ENCODE results near the gene TRH.

The TRH gene

DNA sequence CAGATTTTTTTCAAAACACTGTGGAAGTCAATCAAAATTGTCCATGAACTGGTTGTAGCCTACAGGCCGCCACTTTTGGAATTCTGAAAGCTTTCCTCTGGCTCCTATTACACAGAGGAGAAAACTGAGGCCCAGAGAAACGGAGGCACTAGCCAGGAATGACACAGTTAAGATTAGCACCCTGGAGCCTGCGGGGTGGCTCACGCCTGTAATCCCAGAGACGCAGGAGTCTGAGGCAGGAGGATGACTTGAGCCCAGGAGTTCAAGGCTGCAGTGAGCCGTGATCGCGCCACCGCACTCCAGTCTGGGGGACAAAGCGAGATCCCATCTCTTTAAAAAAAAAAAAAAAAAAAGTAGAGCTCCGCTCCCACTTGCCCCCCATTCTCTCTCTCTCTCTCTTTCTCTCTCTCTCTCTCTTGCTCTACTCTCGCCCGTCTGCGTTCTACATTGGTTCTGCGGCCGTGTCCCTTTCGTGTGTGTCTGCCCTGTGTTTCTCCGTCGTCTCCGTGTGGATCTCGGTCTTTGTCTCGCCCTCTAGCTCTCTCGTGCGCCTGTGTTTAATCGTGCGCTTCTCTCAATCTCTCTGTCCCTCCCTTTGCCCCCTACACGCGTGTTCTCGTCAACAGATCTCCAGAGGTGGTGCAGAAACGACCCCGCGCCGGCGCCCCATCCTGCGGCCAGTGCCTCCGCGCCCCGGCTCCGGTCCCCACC lies 512 bp upstream of the TRH start:
- TF ChIP-seq, protein P1, sequence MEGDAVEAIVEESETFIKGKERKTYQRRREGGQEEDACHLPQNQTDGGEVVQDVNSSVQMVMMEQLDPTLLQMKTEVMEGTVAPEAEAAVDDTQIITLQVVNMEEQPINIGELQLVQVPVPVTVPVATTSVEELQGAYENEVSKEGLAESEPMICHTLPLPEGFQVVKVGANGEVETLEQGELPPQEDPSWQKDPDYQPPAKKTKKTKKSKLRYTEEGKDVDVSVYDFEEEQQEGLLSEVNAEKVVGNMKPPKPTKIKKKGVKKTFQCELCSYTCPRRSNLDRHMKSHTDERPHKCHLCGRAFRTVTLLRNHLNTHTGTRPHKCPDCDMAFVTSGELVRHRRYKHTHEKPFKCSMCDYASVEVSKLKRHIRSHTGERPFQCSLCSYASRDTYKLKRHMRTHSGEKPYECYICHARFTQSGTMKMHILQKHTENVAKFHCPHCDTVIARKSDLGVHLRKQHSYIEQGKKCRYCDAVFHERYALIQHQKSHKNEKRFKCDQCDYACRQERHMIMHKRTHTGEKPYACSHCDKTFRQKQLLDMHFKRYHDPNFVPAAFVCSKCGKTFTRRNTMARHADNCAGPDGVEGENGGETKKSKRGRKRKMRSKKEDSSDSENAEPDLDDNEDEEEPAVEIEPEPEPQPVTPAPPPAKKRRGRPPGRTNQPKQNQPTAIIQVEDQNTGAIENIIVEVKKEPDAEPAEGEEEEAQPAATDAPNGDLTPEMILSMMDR (IDR thresholded peaks at IDR 0.05; ENCODE audit: insufficient read depth, low read depth, low read length, missing control alignments), result no peak
- no peak overlapping the region for H3K4me3 ChIP-seq (ENCODE audit: low read length)
- no peak for DNase-seq (ENCODE audit: low read depth)

DNA sequence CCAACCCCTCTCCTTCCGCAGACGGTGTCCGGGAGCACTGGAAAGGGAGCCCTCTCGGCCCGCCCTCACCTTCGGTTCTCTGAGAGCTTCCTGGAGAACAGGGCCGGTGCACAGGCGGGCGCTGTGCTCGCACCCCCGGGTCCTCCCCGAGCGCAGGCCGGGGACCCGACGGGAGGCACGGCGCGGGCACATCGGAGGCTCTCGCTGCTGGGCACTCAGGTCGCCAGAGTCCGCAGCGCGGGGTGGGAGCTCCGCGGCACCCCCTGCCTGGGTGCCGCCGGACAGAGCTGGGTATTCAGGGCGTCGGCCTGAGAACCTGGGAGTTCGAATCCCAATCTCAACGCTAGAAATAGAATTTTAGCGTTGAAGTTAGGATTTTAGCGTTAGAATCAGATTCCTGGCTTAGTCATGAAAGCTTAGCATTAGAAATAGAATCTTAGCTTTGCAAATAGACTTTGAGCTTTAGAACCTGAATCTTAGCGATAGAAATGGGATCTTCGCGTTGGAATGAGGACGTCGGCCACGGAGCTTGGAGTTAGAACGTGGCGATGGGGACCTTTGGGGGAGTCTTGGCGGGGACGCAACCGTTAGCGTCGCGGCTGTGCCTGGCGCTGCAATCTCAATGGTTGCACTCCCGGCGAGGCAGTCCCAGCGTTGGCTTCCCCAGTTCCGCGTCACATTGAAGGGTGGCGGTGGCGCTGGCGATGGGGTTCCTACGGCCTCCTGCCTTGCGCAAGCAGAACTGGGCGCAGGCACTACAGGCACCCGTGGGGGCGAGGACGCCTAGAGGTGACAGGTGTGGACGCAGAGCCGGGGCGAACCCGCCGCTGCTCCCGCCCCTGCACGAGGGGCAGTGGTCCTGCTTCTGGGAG lies 549 bp downstream of the TRH start:
- TF ChIP-seq, protein P1 (IDR thresholded peaks at IDR 0.05; ENCODE audit: insufficient read depth, low read depth, low read length, missing control alignments), result no peak
- no peak for DNase-seq (ENCODE audit: low read depth)
- H3K4me3 ChIP-seq (ENCODE audit: low read length), result no peak overlapping the region

DNA sequence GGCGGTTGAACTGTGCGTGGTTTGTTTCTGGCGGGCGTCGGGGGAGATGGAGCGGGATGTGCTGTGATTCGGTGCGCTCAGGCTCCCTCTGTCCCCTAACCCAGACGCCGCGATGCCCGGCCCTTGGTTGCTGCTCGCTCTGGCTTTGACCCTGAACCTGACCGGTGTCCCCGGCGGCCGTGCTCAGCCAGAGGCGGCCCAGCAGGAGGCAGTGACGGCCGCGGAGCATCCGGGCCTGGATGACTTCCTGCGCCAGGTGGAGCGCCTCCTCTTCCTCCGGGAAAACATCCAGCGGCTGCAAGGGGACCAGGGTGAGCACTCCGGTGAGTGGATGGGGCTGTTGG lies 1.2 kb downstream of the TRH start:
- DNase-seq (ENCODE audit: low read depth), result no peak
- TF ChIP-seq, protein P1 (IDR thresholded peaks at IDR 0.05; ENCODE audit: insufficient read depth, low read depth, low read length, missing control alignments), result no peak
- no peak overlapping the region for H3K4me3 ChIP-seq (ENCODE audit: low read length)

DNA sequence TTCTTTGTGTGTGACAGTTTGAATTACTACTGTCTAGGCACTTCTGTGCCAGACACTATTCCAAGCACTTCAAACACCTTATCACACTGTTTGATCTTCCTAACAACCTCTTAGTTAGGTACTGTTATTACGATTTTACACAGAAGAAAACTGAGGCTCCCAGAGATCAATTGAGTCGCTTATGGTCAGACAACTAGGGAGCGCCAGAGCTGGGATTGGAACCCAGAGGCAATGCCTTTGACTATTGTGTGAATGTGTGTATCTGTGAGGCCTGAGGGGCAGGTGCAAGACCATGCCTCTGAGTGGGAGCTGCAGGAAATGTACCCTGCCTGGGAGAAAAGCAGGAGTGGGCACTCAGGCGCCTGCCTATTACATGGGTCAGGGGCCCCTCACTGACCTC lies 1.8 kb downstream of the TRH start:
- H3K4me3 ChIP-seq (ENCODE audit: low read length), result no peak overlapping the region
- TF ChIP-seq, protein P1 (IDR thresholded peaks at IDR 0.05; ENCODE audit: insufficient read depth, low read depth, low read length, missing control alignments), result no peak
- no peak for DNase-seq (ENCODE audit: low read depth)

DNA sequence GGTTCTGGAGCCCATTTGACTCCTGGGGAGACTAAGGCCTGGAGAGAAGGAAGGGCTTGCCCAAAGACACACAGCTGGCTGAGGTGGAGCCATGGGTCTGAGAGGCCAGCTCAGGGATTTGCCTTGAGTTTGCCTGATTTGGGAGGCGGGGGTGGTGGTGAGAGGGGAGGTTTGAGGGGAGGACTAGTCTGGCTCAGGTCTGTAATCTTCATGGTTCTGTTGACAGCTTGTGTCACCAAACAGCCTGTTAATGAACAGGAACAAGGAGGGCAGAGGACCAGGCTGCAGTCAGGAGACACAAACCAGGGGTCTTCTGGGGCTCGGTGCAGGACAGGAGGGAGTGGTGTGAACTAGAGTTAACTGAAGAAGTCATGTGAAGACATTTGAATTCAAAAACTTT lies 3.6 kb downstream of the TRH start:
- no peak for DNase-seq (ENCODE audit: low read depth)
- H3K4me3 ChIP-seq (ENCODE audit: low read length), result no peak overlapping the region
- TF ChIP-seq, protein P1 (IDR thresholded peaks at IDR 0.05; ENCODE audit: insufficient read depth, low read depth, low read length, missing control alignments), result no peak

DNA sequence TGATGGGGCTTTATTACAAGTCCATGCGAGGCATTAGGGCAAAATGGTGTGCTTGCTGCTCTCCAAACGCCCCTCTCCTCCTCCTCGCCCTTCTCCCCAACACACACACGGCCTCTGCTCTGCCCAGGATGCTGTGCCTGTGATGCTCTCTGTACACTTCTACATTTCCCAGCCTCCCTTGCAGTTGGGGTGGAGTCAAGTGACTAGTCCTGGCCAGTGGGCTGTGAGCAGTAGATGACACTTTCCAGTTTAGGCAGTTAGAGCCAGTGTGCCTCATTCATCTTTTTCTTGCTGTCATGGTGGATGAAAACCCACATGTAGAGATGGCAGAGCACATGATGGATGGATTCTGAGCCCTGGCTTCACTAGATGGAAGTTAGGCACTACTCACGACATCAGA lies 5.4 kb downstream of the TRH start:
- H3K4me3 ChIP-seq (ENCODE audit: low read length), result no peak overlapping the region
- TF ChIP-seq, protein P1 (IDR thresholded peaks at IDR 0.05; ENCODE audit: insufficient read depth, low read depth, low read length, missing control alignments), result no peak
- no peak for DNase-seq (ENCODE audit: low read depth)

Measured in epithelial cell of esophagus (primary cell).